ENCODE measurements around the gene ZNF398. TPM values are rescaled to one million over a fixed set of nuclear protein-coding genes. Genes with fewer than 3 reads are reported as not detected.
A peak's percentile ranks its signal among the peaks of the same experiment; 100 is the strongest.

The ZNF398 gene
- total and polyA plus RNA-seq, 2 of the 13 experiments (the other 11 are each of a cell fraction or from before 2014, with no cell fraction given): 3.0 to 8.9 TPM

- TF ChIP-seq IKZF5 (CRISPR knock-in tag; IDR thresholded peaks at IDR 0.05) (no peak), POLR2G (IDR thresholded peaks at IDR 0.05; ENCODE audit: low read depth, low read length) (peak; percentile 62), ZNF703 (CRISPR knock-in tag; IDR thresholded peaks at IDR 0.05; ENCODE audit: borderline replicate concordance) (no peak), KDM2A (CRISPR knock-in tag; IDR thresholded peaks at IDR 0.05; ENCODE audit: borderline replicate concordance, low read depth) (peak; percentile 42; the same call in 1 of the 2 replicates), ZNF354B (CRISPR knock-in tag; IDR thresholded peaks at IDR 0.05) (no peak), PAF1 (CRISPR knock-in tag; IDR thresholded peaks at IDR 0.05) (peak; percentile 78; the same call in 1 of the 2 replicates)
- peaks cover 4 to 14% of the 10 kb centered on the region in 2 experiments; a peak in 2 of 5 replicates for H3K36me3 ChIP-seq (replicated peaks in 1 of 2; ENCODE audit: control insufficient read depth in 1 of 2, insufficient read depth in 2 of 2, low read length in 2 of 2)
- 54% methylated on average over 7 of the region's 7 CpGs for WGBS (ENCODE audit: low lambda C conversion rate)
- peak; percentile 7 for ATAC-seq
- H3K4me2 ChIP-seq (ENCODE audit: low read depth, low read length): no peak overlapping the region
- no peak overlapping the region for H3K4me3 ChIP-seq (replicated peaks in 1 of 3; ENCODE audit: insufficient read depth in 1 of 3, low read depth in 2 of 3, low read length in 3 of 3)
- no peaks in the 10 kb centered on the region for H3K27me3 ChIP-seq (ENCODE audit: control insufficient read depth in 1 of 2, insufficient read depth in 2 of 2, low read length in 2 of 2)
- H3K79me2 ChIP-seq (ENCODE audit: insufficient read depth, low read length): no peaks in the 10 kb centered on the region
- POLR2A ChIA-PET: interaction anchor here (0.7 kb wide), 1 partner anchor 34 kb away, joined by 3 read pairs; the partner anchor contains the start of gene ZNF282
- H4K20me1 ChIP-seq (ENCODE audit: insufficient read depth, low read length): no peaks in the 10 kb centered on the region
- in situ Hi-C loops (cut with HindIII; ENCODE audit: extremely low pct_ligation_motif_present, low pct_unique_long_range_greater_than_20kb): no loop called here
- DNase-seq (ENCODE audit: low spot score): no peak
- H3K4me1 ChIP-seq (ENCODE audit: insufficient read depth, low read length): peaks cover 9% of the 10 kb centered on the region
- no peak for FAIRE-seq
- H2AFZ ChIP-seq (ENCODE audit: low read length): no peak overlapping the region
- no peaks in the 10 kb centered on the region for H3K9me3 ChIP-seq (ENCODE audit: low read length)
- CTCF ChIA-PET (ENCODE audit: low intra/inter-chr PET ratio, low total read pairs): no interaction called here
- BruUV-seq (replicated peaks): TSS peak; percentile 45
- no peak overlapping the region for H3K27ac ChIP-seq (ENCODE audit: extremely low read length, insufficient read depth, low read length)
- H3K9ac ChIP-seq (ENCODE audit: insufficient read depth, low read depth, low read length): no peak overlapping the region
- intact Hi-C loops (cut with micrococcal nuclease; ENCODE audit: unreplicated experiment): no loop called here
These were observed 81.7 kb downstream of the ZNF398 start for GRCh38 chr7:149228831-149229471.

GRCh38 chr7:149229526-149229925 lies 82.3 kb downstream of the ZNF398 start:
- POLR2A ChIA-PET: interaction anchor here (0.7 kb wide), 1 partner anchor 34 kb away, joined by 3 read pairs; the partner anchor contains the start of gene ZNF282
- H2AFZ ChIP-seq (ENCODE audit: low read length): no peak overlapping the region
- intact Hi-C loops (cut with micrococcal nuclease; ENCODE audit: unreplicated experiment): no loop called here
- TF ChIP-seq STAG1 (CRISPR knock-in tag; IDR thresholded peaks at IDR 0.05) (no peak), ZNF44 (CRISPR knock-in tag; IDR thresholded peaks at IDR 0.05) (no peak), PHF20 (CRISPR knock-in tag; IDR thresholded peaks at IDR 0.05) (no peak), ISL2 (CRISPR knock-in tag; IDR thresholded peaks at IDR 0.05) (no peak), ZNF629 (CRISPR knock-in tag; conservative IDR thresholded peaks at IDR 0.05) (no peak), NFRKB (IDR thresholded peaks at IDR 0.05) (no peak), REL (CRISPR knock-in tag; conservative IDR thresholded peaks at IDR 0.05) (no peak), ZC3H13 (CRISPR knock-in tag; IDR thresholded peaks at IDR 0.05) (no peak), ETS1 (CRISPR knock-in tag; IDR thresholded peaks at IDR 0.05) (no peak), ZNF782 (CRISPR knock-in tag; IDR thresholded peaks at IDR 0.05; ENCODE audit: borderline replicate concordance) (no peak), SYNCRIP (IDR thresholded peaks at IDR 0.05; ENCODE audit: insufficient read depth, low read depth, low read length) (no peak), ZKSCAN8 (CRISPR knock-in tag; IDR thresholded peaks at IDR 0.05; ENCODE audit: borderline replicate concordance) (no peak)

More at GRCh38 chr7:149229526-149229925, 82.3 kb downstream of the ZNF398 start:
- WGBS (ENCODE audit: low lambda C conversion rate): 62% methylated on average over 5 of the region's 6 CpGs
- H3K27me3 ChIP-seq (ENCODE audit: control insufficient read depth in 1 of 2, insufficient read depth in 2 of 2, low read length in 2 of 2): 0 out of 5 replicates have a peak, but pooled peaks cover 0 to 1% of the 10 kb centered on the region in 2 experiments
- H3K9ac ChIP-seq (ENCODE audit: insufficient read depth, low read depth, low read length): no peak overlapping the region
- H3K79me2 ChIP-seq (ENCODE audit: insufficient read depth, low read length): no peaks in the 10 kb centered on the region
- peaks cover 1 to 14% of the 10 kb centered on the region in 2 experiments; a peak in 2 of 5 replicates for H3K36me3 ChIP-seq (replicated peaks in 1 of 2; ENCODE audit: control insufficient read depth in 1 of 2, insufficient read depth in 2 of 2, low read length in 2 of 2)
- no peak for FAIRE-seq
- peaks cover 9% of the 10 kb centered on the region for H3K4me1 ChIP-seq (ENCODE audit: insufficient read depth, low read length)
- no peak overlapping the region for H3K4me3 ChIP-seq (replicated peaks in 1 of 3; ENCODE audit: insufficient read depth in 1 of 3, low read depth in 2 of 3, low read length in 3 of 3)
- H3K27ac ChIP-seq (ENCODE audit: extremely low read length, insufficient read depth, low read length): no peak overlapping the region
- no peak overlapping the region for H3K4me2 ChIP-seq (ENCODE audit: low read depth, low read length)
- CTCF ChIA-PET (ENCODE audit: low intra/inter-chr PET ratio, low total read pairs): no interaction called here
- ATAC-seq: no peak; the same call in none of the 3 replicates
- H4K20me1 ChIP-seq (ENCODE audit: insufficient read depth, low read length): no peaks in the 10 kb centered on the region
- BruUV-seq (replicated peaks): no TSS peak
- in situ Hi-C loops (cut with HindIII; ENCODE audit: extremely low pct_ligation_motif_present, low pct_unique_long_range_greater_than_20kb): no loop called here
- no peaks in the 10 kb centered on the region for H3K9me3 ChIP-seq (ENCODE audit: low read length)
- DNase-seq (ENCODE audit: low spot score): no peak
